GM21529 (cell line): ENCODE measurements around the gene UBE4A.

Experiments used
- ATAC-seq: cut with Tn5 transposase; IDR thresholded peaks from one replicate; pipeline ENCODE4 v1.9.1; 2021; ENCODE audit not compliant: unreplicated experiment

The UBE4A gene

DNA sequence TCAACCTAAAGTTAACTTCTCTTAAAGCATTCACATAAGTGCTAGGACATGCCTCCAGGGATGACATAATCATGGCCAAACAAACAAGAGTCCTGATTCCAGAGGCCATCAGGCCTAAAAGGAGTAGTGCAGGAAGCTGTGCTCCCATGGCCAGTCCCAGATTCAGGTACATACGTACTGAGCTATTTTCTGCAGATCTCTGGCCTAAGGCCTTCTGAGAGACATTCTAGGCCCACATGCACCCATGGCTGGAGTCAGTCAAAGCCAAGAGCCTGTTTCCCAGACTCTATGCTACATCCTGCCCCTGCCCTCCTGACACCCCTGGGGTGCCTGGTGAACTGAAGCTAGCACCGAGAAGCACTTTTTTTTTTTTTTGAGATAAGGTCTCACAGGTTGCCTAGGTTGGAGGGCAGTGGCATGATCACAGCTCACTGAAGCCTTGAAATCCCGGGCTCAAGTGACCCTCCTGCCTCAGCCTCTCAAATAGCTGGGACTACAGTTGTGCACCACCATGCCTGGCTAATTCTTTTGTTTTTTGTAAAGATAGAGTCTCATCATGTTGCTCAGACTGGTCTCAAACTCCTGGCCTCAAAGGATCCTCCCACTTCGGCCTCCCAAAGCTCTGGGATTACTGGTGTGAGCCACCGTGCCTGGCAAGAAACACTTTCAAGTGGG lies 17.4 kb upstream of the UBE4A start:
- no peak for ATAC-seq

DNA sequence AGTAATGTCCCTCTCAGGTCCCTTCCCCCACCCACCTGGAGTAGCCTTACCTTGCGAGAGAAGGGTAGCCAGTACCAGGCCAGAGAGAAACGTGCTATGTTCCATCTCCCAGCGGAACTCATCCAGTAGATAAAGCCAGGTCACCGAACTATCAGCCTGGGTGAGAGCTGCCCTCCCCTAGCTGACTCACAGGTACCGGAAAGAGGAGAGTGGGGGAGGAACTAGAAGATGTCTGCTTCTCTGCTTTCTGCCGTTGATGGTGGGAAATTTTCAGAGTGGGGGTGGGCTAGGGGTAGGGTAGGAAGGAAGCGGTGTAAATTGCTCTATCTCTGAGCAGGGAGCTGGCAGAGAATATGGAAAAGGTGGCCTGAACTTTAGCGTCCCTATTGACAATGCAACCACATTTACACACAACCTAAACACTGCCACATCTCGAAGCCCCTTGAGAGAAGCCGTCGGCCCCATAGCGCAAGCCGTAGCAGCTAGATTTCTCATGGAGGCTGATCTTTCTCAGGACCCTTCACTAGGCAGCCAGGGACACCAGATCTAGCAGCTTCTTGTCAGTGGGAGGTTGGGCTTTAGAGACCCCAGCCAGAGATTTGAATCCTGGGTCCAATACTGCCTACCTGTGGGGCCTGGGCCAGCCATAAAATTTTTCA lies 16.8 kb upstream of the UBE4A start, which contains the start of gene CD3D:
Gene CD3D (minus strand): TSS at position 203 of the 659 bp plus-strand sequence. CDS start 98 bp downstream, at position 105.
- ATAC-seq: no peak

DNA sequence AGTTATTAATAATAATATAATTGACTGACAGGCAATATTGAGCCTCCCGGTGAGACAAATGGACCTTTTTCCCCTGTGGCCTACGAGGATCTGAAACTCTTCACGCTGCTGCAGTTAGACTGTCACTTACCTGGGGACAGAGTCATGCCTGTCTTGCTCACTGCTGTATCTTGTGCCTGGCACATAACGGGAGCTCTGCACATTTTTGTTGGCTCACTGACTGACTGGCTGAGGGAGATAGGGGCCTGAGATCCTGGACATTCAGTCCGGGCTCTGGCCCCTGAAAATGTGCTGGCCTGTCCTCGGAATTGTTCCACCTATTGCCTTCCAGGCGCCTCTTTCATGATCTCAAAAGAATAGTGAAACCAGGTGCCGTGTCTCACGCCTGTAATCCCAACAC lies 16.2 kb upstream of the UBE4A start:
- ATAC-seq: no peak

DNA sequence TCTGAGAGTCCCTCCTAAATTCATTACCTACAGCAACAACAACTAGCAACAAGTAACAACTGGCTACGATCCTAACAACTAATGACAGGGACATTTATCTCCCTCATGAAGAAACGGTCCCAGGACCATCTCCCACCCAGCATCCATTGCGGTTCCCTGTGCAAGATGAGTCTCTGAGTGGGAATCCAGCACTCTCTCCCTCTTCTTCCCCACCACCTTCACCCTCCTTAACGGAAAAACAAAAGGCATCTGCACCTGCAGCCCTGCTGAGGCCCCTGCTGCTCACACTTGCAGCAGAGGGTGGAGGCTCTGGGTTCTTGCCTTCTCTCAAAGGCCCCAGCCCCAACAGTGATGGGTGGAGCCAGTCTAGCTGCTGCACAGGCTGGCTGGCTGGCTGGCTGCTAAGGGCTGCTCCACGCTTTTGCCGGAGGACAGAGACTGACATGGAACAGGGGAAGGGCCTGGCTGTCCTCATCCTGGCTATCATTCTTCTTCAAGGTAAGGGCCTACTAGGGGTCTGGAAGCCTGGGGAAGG lies 15.4 kb upstream of the UBE4A start, which contains the start of gene CD3G:
Gene CD3G (plus strand): TSS at position 364 of the 535 bp plus-strand sequence. CDS start 80 bp downstream, at position 444.
- no peak for ATAC-seq

DNA sequence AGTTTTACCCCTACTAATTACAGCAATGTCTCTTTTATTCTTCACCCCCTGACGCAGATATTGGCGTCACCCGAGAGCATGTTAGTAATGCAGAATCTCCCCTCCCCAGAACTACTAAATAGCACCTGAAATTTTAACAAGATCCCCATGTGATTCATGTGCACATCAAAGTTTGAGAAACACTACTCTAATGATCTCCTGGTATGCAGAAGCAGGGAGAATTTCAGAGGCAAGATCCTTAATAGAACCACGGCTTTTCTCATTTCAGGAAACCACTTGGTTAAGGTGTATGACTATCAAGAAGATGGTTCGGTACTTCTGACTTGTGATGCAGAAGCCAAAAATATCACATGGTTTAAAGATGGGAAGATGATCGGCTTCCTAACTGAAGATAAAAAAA lies 9.9 kb upstream of the UBE4A start:
- ATAC-seq: no peak

DNA sequence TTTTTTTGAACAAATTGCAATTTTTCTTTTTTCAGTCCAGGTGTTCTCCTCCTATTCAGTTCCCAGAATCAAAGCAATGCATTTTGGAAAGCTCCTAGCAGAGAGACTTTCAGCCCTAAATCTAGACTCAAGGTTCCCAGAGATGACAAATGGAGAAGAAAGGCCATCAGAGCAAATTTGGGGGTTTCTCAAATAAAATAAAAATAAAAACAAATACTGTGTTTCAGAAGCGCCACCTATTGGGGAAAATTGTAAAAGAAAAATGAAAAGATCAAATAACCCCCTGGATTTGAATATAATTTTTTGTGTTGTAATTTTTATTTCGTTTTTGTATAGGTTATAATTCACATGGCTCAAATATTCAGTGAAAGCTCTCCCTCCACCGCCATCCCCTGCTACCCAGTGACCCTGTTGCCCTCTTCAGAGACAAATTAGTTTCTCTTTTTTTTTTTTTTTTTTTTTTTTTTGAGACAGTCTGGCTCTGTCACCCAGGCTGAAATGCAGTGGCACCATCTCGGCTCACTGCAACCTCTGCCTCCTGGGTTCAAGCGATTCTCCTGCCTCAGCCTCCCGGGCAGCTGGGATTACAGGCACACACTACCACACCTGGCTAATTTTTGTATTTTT lies 6.2 kb upstream of the UBE4A start:
- no peak for ATAC-seq

DNA sequence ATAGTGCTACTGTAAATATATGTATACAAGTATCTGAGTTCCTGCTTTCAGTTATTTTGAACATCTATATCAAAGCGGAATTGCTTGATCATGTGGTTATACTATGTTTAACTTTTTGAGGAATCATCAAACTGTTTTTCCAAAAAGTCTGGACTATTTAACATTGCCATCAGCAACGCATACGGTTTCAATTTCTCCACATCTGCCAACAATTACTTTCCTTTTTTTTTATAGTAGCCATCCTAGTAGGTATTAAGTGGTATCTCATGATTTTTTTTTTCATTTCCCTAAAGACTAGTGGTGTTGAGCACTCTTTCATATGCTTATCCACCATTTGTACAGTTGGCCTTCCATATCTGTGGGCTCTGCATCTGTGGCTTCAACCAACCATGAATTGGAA lies 1.3 kb upstream of the UBE4A start:
- no peak for ATAC-seq

DNA sequence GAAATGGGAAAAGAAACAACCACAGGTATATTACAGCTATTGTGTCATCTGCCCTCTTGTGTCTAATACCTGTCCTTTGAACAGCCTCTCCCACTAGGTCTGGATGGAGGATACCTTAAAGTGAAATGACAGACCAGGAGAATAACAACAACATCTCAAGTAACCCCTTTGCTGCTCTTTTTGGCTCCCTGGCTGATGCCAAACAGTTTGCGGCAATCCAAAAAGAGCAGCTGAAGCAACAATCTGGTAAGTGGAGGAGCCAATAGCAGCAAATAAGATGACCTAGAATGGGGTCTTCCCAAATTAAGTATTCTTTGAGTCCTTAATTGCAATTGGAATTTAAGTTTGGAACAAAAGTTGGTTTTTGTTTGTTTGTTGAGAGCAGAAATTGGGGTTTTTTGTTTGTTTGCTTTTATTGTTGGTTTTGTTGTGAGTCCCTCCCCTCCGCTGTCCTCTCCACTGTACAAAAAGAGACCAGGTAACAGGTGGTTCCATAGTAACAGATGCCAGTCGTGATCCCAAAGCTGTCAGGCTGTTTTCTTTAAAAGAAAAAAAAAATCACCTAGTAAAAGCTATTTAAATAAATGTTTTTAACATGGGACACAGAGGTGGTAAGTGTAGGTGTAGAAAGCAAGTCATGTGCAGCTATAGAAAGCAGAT lies 5.7 kb downstream of the UBE4A start:
- ATAC-seq: no peak

DNA sequence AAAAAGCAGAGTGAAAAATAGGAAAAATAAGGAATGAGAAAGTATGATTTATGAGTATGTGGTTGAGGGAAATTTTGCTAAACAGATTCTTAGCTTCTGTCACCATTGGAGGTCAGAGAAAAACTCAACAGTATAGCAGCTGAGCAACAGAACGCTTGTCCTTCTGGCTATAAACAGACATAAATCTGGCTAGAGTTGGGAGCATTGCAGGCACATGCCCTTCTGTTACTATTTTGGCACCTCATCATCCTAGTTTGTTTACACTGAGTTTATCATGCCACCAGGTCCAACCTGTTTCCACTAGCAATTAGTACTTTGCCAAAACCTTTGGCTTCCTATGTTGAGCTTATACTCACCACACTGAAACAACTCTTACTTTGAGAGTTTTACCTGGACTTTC lies 6.9 kb downstream of the UBE4A start:
- no peak for ATAC-seq

DNA sequence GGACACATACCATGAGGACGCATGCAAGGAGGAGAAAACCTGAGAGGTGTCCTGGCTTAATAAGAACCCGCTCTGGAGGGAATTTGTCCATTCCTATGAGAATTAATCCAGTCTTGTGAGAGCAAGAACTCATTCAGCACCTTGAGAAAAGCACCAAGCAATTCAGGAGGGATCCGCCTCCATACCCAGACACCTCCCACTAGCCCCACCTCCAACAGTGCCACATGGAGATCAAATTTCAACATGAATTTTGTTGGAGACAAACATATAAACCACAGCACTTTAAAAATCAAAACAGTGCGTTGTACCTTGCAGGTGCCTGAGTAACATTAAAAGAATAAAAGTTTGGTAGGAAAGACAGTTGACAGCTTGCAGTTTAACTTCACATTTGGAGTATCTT lies 11.4 kb downstream of the UBE4A start:
- ATAC-seq: no peak

DNA sequence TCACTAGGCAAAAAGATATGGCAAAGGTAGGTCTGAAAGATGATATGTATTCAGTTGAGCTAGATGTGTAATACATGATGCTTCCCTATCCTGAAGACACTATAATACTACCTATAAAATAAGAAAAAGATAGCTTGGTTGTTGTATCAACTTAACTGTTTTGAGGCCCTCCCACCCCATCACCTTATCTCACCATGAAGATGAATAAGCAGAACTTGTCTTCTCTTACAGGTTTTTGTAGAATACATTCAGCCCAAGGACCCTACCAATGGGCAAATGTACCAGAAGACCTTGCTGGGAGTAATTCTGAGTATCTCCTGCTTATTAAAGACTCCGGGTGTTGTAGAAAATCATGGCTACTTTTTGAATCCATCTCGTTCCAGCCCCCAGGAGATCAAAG lies 13.9 kb downstream of the UBE4A start:
- no peak for ATAC-seq

DNA sequence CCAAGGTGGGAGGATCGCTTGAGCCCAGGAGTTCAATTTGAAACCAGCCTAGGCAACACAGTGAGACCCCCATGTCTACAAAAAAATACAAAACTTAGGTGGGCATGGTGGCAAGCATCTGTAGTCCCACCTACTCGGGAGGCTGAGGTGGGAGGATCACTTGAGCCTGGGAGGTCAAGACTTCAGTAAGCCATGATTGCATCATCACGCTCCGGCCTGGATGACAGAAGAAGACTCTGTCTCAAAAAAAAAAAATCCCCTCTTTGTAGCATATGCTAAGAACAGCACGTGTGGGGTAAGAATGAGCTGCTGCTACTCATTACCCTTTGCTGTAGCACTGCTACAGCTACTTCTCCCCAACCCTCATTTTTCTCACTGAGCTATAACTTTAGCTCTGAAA lies 14.5 kb downstream of the UBE4A start:
- no peak for ATAC-seq

DNA sequence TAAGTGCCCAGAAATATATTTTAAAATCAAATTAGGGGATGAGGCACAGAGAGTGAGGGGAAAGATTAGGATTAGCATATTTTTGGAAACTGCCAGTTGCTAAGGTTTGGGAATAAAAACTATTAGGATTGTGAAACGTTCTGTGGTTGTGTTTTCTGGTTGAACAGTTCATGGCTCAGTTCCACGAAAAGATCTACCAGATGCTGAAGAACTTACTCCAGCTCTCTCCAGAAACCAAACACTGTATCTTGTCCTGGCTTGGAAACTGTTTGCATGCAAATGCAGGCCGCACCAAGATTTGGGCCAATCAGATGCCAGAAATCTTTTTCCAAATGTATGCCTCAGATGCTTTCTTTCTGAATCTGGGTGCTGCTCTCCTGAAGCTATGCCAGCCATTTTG lies 15.3 kb downstream of the UBE4A start:
- no peak for ATAC-seq

DNA sequence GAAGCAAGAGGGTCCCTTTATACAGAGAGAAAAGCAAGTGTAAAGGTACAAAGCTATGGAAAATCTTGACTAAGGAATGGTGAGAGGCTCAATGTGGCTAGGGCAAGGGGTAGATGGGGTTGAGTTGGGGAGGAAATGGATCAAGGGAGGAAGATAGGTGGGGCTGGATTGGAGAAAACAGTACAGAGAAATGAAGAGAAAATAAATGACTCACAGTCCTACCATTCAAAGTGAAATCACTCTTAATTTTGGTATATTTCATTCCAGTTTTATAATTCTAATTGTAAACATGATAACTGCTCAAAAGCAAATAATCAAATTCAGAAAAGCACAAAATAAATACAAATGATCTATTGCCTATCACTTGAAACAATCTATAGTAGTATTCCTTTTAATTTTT lies 16.6 kb downstream of the UBE4A start:
- ATAC-seq: no peak

DNA sequence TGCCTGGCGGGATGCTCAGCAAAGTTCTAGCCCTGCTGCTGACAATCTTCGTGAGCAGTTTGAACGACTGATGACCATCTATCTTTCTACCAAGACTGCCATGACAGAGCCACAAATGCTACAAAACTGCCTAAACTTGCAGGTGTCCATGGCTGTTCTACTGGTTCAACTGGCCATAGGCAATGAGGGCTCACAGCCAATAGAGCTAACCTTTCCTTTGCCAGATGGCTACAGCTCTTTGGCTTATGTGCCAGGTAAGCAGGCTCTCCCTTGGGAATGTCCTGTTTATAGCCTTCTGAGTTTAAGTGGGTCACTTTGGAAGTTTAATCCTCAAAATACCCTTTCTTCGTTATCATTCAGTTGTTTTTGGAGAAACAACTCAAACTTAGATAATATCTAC lies 20.1 kb downstream of the UBE4A start:
- ATAC-seq: no peak

DNA sequence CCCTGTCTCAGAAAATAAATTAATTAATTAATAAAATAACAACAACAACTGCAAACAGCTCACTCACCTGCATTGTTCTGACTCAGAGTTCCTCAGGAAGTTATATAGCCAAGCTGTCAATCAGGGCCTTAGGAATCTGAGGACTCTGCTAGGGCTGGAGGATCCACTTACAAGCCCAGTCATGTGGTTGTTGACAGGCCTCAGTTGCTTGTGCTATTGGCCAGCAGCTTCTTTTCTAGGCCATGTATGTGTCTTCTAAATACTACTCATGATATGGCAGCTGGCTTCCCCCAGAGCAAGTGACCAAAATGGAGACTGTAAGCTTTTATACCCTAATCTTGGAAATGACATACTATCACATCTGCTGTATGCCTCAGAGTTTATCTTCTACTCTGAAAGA lies 21.2 kb downstream of the UBE4A start:
- no peak for ATAC-seq

DNA sequence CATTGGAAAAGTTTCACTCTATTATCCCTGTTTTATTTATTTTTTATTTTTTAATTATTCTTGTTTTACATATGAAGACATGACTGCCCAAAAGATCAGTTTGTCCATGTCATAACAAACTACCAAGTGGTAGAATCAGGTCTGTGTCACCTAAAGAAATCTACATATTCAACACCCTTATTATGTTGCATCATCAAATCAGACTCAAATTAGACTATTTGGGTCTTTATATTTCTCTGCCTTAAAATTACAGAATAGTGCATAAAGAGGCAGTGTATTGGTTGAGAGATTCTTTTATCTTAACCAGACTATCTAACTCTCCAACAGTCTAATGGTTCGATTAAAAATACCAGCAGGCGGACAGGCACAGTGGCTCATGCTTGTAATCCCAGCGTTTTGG lies 23.6 kb downstream of the UBE4A start:
- ATAC-seq: no peak

DNA sequence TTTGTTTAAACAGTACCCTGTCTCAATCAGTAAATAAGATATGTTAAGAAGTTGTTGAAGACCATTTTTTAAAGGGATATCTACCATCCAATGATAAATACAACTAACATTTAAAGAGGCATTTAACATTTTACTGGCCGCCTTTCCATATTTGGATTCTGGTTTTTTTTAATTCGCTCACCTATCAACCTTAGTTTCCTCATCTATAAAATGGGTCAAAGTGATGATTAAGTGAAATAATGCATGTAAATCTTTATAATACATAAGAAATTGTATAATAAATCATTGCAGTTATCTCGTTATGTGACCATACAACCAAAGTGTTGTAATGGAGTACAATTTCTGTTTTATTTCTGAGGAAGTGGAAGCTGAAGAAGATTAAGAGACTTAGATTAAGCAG lies 24.3 kb downstream of the UBE4A start:
- ATAC-seq: no peak

DNA sequence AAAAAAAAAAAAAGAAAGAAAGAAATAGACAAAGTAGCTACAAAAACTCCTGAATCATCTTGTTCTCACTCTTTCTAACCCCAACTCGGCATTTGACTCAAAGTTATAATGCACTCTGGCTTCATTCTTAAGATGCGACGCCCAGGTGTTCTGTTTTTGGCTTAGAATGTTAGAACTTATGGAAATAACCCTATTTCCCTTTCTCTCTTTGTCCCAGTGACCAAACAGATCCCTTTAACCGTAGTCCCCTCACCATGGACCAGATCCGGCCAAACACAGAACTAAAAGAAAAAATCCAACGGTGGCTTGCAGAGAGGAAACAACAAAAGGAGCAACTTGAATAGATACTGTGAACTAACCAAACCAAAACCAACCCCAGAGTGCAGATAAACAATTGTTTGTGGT lies 36.7 kb downstream of the UBE4A start:
- no peak for ATAC-seq

DNA sequence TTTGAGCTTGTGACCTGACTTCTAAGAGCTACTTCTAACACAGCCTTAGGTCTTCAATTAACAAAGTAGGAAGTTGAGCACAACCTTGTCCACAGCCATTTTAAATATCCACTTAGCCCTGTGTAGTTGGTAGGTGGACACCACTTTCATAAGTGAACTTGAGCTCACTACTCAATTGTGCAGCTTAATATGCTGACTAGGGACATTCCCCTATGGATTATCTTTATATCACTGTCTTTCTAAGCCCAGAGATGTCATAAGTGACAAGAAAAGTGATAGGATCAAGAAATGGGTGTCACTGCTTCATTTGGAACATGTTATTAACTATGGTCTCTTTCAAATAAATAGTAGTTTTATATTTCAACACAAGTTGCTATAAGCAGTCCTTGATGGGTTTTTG lies 38.0 kb downstream of the UBE4A start:
- ATAC-seq: no peak

DNA sequence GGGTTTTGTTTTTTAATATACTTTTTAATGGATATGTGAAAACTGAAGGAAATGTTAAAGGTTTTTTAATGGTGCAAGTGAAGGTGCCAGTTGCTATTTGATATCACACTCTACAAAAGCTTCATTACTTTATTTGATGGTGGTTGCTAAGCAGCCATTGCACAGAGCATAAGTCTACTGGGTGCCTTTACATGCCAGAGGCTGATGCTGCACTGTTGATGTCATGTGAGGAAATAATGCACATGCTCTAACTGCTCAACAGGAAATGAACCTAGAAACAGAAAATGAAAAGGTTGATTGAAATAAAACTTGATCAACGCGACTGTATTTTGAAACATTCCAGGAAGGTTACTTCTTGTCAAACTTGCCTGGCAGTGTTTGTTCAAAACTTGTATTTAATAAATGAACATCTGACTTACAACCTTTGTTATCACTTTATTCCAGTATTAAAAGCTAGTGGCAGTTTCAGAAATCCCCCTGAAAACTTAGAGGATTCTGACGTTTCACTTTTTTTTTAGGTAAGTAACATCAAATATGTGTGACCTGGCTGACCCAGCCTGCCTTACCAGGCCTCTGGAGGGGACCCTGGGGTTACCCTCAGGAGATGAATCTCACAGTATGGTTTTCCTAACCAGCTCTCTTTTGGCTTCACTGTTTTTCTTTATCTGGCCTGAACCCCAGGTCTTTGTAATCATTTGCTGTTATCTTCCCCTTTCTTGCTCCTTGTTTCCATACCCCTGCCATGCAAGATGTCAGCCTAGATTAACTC lies 39.6 kb downstream of the UBE4A start:
- peak; percentile 59 for ATAC-seq
